HG03378 (cell line): Measurements from ENCODE around the gene SMAP2.
A peak's percentile ranks its signal among the peaks of the same experiment; 100 is the strongest.
"Not testable (repeated sequence)": the region's sequence is repeated elsewhere in the genome, so short reads cannot be mapped to it uniquely, and the experiment has no call there.

ENCODE experiments used
- ATAC-seq: cut with Tn5 transposase; IDR thresholded peaks from one replicate; pipeline ENCODE4 v1.9.1; 2021; ENCODE audit warnings: mild to moderate bottlenecking, moderate library complexity; ENCODE audit not compliant: unreplicated experiment

The SMAP2 gene

GRCh38 chr1:40371707-40372258, 1.7 kb upstream of the SMAP2 start:
- no peak for ATAC-seq

GRCh38 chr1:40372658-40373322, 737 bp upstream of the SMAP2 start:
- ATAC-seq = no peak

GRCh38 chr1:40377512-40377911, 4.0 kb downstream of the SMAP2 start:
- no peak for ATAC-seq

- ATAC-seq = no peak
Measured at GRCh38 chr1:40379785-40380452, 6.4 kb downstream of the SMAP2 start.

DNA sequence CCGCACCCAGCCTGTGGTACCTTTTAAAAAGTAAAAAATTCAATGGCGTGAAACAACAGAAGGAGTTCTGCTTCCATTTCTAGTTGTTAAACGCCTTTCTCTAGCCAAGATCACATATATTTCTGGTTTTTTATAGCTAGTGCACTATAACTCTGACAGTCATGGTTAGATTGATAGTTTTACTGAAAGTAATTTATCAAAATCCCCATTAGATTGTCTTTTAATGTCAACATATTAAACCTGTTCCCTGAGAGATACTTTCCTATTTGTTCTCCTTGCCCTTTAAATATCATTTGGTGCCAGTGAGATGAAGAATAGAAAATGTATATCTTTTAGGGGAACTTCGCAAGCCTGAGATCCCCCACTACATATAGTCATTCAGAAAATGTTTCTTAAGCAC, 7.3 kb downstream of the SMAP2 start:
- ATAC-seq = no peak

GRCh38 chr1:40381268-40382107, 8.0 kb downstream of the SMAP2 start:
- ATAC-seq = no peak

DNA sequence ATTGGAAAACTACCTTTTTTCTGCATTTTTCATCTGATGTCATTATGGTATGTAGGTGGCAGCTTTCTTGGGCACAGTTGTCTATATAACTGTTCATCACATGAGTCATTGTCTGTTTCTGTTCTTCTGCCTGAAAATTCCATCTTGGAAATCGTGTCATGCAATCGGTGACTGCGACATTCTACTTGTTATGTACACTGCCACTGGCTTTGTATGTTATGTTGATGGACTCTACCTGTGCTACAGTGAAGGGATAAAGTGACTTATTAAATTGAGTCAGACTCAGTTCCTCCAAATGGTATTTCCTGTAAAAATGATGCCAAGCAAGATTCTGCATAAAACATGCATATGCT, 8.6 kb downstream of the SMAP2 start:
- ATAC-seq = no peak

- no peak for ATAC-seq
Measured at GRCh38 chr1:40382601-40383000, 9.1 kb downstream of the SMAP2 start.

- no peak for ATAC-seq
Measured at GRCh38 chr1:40383095-40383487, 9.6 kb downstream of the SMAP2 start.

GRCh38 chr1:40383488-40384412, 10.2 kb downstream of the SMAP2 start:
- no peak for ATAC-seq

GRCh38 chr1:40384413-40384762, 10.9 kb downstream of the SMAP2 start:
- no peak for ATAC-seq

- ATAC-seq = no peak
Measured at GRCh38 chr1:40384887-40385286, 11.4 kb downstream of the SMAP2 start.

GRCh38 chr1:40385437-40386358, 12.2 kb downstream of the SMAP2 start:
- ATAC-seq = peak; percentile 76

DNA sequence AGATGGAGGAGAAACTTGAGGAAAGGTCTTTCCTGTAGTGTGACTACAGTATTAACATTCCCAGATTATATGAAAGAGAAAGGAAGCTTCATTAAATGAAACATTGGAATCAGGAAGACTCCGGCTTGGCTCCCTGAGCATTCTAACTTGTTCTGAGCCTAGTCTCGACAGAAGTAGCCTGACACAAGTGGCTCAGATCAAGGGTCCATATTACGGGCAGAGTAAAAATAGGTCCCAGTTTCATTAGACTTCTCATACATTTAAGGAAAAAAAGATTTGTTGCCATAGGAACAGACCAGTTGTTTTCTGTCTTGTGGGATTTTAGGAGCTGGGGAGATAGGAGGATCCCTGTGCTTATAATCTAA, 12.8 kb downstream of the SMAP2 start:
- no peak for ATAC-seq

GRCh38 chr1:40386796-40387195, 13.3 kb downstream of the SMAP2 start:
- ATAC-seq = no peak

DNA sequence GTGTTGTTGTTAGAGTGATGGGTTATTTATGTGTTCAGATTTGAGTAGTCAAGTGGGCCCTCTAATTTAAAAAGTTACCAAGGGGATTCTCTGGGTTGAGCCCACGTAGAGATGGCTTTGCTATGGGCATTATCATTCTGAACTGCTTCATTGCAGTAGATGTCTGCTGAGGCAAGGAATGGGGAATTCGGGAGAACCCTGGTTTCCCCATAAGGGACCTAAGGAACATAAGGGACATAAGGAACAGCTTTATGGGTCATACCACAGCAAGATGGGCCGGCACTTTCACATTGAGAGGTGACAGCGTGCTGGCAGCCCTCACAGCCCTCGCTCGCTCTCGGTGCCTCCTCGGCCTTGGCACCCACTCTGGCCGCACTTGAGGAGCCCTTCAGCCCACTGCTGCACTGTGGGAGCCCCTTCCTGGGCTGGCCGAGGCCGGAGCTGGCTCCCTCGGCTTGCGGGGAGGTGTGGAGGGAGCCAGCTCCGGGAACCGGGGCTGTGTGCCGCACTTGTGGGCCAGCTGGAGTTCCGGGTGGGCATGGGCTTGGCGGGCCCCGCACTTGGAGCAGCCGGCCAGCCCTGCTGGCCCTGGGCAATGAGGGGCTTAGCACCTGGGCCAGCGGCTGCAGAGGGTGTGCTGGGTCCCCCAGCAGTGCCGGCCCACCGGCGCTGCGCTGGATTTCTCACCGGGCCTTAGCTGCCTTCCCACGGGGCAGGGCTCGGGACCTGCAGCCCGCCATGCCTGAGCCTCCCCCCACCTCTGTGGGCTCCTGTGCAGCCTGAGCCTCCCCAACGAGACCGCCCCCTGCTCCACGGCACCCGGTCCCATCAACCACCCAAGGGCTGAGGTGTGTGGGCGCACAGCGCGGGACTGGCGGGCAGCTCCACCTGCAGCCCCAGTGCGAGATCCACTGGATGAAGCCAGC, 14.1 kb downstream of the SMAP2 start:
- not testable (repeated sequence) for ATAC-seq

DNA sequence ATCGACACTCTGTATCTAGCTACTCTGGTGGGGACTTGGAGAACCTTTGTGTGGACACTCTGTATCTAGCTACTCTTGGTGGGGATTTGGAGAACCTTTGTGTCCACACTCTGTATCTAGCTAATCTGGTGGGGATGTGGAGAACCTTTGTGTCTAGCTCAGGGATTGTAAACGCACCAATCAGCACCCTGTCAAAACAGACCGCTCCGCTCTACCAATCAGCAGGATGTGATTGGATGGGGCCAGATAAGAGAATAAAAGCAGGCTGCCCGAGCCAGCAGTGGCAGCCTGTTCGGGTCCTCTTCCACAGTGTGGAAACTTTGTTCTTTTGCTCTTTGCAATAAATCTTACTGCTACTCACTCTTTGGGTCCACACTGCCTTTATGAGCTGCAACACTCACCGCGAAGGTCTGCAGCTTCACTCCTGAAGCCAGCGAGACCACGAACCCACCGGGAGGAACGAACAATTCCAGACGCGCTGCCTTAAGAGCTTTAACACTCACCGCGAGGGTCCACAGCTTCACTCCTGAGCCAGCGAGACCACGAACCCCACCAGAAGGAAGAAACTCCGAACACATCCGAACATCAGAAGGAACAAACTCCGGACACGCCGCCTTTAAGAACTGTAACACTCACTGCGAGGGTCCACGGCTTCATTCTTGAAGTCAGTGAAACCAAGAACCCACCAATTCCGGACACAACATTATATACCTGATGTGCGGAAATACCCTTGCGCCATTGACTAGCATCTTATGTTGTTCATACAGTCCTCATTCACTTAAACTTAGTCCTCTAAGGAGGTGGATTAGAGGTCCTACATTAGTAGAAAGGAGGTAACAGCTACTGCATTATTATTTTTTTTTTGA, 15.2 kb downstream of the SMAP2 start:
- ATAC-seq = not testable (repeated sequence)
